K562 (cell line): ENCODE results near the gene HIVEP2. TPM values are rescaled to one million over a fixed set of nuclear protein-coding genes. Genes with fewer than 3 reads are reported as not detected.

Experiments
- ATAC-seq: fragments of 200-7000 bp; cut with Tn5 transposase; 3 replicates; pipeline ENCODE4 v1.9.1; 2020; ENCODE audit warnings: moderate library complexity
- BruUV-seq: library from RNA; stranded (reverse); fragments of 400-500 nt; replicated peaks from 2 replicates; lab custom pipeline; 2021; lab: Mats Ljungman, UMichigan
- CTCF ChIA-PET: fragments of 300-600 bp; formaldehyde crosslinking; extraction: SDS; loops from one replicate; lab custom pipeline; 2021; ENCODE audit warnings: low intra/inter-chr PET ratio; lab: Yijun Ruan, JAX
- POLR2A ChIA-PET: fragments of 300-600, 350-650 bp; sonication (Branson Sonifier 250); formaldehyde crosslinking; extraction: SDS; loops from one replicate; lab custom pipeline; 2021; ENCODE audit warnings: antibody characterized with exemption, inconsistent platforms; lab: Yijun Ruan, JAX
- DNase-seq, 4 experiments: peaks; one replicate each; pipeline versions ENCODE4 v3.0.0 to v3.0.0-alpha.2; 2011 to 2018; ENCODE audit warnings: low spot score in 3 of 4, mixed read lengths in 3 of 4; ENCODE audit errors: extremely low read depth in 1 of 4
- FAIRE-seq: peaks from 2 replicates; lab custom pipeline; 2011; peaks lifted over from hg19 to GRCh38; lab: Jason Lieb, UNC
- H2AFZ ChIP-seq: 2 replicates; pipeline ENCODE4 v1.6.0; 2011; ENCODE audit warnings: low read depth, low read length, control low read depth, inconsistent platforms
- H3K27ac ChIP-seq: fragments of 200-600 bp; 3 replicates; pipeline ENCODE4 v1.8.0; 2011; ENCODE audit warnings: low read depth, mild to moderate bottlenecking, control low read depth, inconsistent platforms, low read length, moderate library complexity, mixed read lengths; ENCODE audit errors: extremely low read depth
- H3K27me3 ChIP-seq, 2 experiments: fragments of 300-600 bp in 1 of 2; 2 replicates in 1 of 2; 3 replicates in 1 of 2; pipeline versions ENCODE4 v1.6.0 to v1.8.0; 2011; ENCODE audit warnings: inconsistent platforms in 2 of 2, low read length in 2 of 2, mild to moderate bottlenecking in 1 of 2, mixed read lengths in 1 of 2, moderate library complexity in 1 of 2; ENCODE audit not compliant: control insufficient read depth in 2 of 2, insufficient read depth in 2 of 2
- H3K36me3 ChIP-seq: fragments of 300-600 bp; 3 replicates; pipeline ENCODE4 v1.8.0; 2011; ENCODE audit warnings: mild to moderate bottlenecking, low read length, inconsistent platforms; ENCODE audit not compliant: control insufficient read depth, insufficient read depth
- H3K4me1 ChIP-seq, 2 experiments: fragments of 200-600 bp in 1 of 2; replicated peaks in 1 of 2; 2 replicates in 1 of 2; 3 replicates in 1 of 2; pipeline versions ENCODE4 v1.5.1 to v1.8.0; 2011; ENCODE audit warnings: inconsistent platforms in 2 of 2, low read length in 2 of 2, mild to moderate bottlenecking in 1 of 2, mixed read lengths in 1 of 2, moderate library complexity in 1 of 2; ENCODE audit not compliant: control insufficient read depth in 2 of 2, insufficient read depth in 2 of 2
- H3K4me2 ChIP-seq: 2 replicates; pipeline ENCODE4 v1.6.1; 2011; ENCODE audit warnings: low read length, control low read depth, inconsistent platforms, mixed read lengths; ENCODE audit not compliant: insufficient read depth
- H3K4me3 ChIP-seq: fragments of 200-600 bp; sonication (generic), shearing (Covaris generic); 2 replicates; pipeline ENCODE4 v1.5.1; 2016; ENCODE audit warnings: control low read depth, inconsistent platforms
- H3K79me2 ChIP-seq: fragments of 200-600 bp; 3 replicates; pipeline ENCODE4 v1.8.0; 2011; ENCODE audit warnings: low read length, inconsistent platforms; ENCODE audit not compliant: control insufficient read depth, insufficient read depth
- H3K9ac ChIP-seq, 2 experiments: 2 replicates each; pipeline versions ENCODE4 v1.6.0 to v1.6.1; 2011; ENCODE audit warnings: low read depth in 2 of 2, low read length in 2 of 2, control low read depth in 1 of 2, inconsistent platforms in 1 of 2, mild to moderate bottlenecking in 1 of 2, mixed read lengths in 1 of 2; ENCODE audit not compliant: insufficient read depth in 1 of 2
- H3K9me1 ChIP-seq: one replicate; pipeline ENCODE4 v1.6.0; 2011; ENCODE audit warnings: inconsistent platforms, mild to moderate bottlenecking, low read length, moderate library complexity; ENCODE audit not compliant: control insufficient read depth, insufficient read depth
- H3K9me3 ChIP-seq: replicated peaks from 2 replicates; pipeline ENCODE4 v1.5.1; 2011; ENCODE audit warnings: low read depth, low read length, inconsistent platforms; ENCODE audit not compliant: control insufficient read depth, insufficient read depth
- H4K20me1 ChIP-seq: replicated peaks from 2 replicates; pipeline ENCODE4 v1.6.1; 2011; ENCODE audit warnings: low read length, inconsistent platforms, mixed read lengths; ENCODE audit not compliant: control insufficient read depth, insufficient read depth
- ASH1L ChIP-seq: fragments of 450-650 bp; IDR thresholded peaks from 2 replicates; pipeline ENCODE4 v1.6.1; 2018; ENCODE audit warnings: borderline replicate concordance, mild to moderate bottlenecking, low read depth; ENCODE audit not compliant: partially characterized antibody
- CBX3 ChIP-seq, 2 experiments: IDR thresholded peaks; 1 replicate in 1 of 2; 2 replicates in 1 of 2; pipeline ENCODE4 v1.6.1; 2012; ENCODE audit warnings: inconsistent platforms in 2 of 2, low read length in 2 of 2, borderline replicate concordance in 1 of 2, control low read depth in 1 of 2
- CSDE1 ChIP-seq, 2 experiments: fragments of 450-650 bp; IDR thresholded peaks; 2 replicates each; pipeline ENCODE4 v1.6.1; 2016; ENCODE audit warnings: mild to moderate bottlenecking in 1 of 2
- ELF1 ChIP-seq: fragments of 200-800 bp; sonication (Bioruptor generic); IDR thresholded peaks from 2 replicates; pipeline ENCODE4 v1.6.1; 2016; ENCODE audit warnings: missing genetic modification characterization, missing compliant biosample characterization
- EP400 ChIP-seq: fragments of 450-650 bp; IDR thresholded peaks from 2 replicates; pipeline ENCODE4 v1.6.1; 2017; ENCODE audit warnings: antibody characterized with exemption, mild to moderate bottlenecking, moderate library complexity
- PRPF4 ChIP-seq: fragments of 200-400 bp; formaldehyde crosslinking; IDR thresholded peaks from one replicate; pipeline ENCODE4 v1.6.1; 2017; ENCODE audit warnings: low read length, low read depth, mild to moderate bottlenecking; ENCODE audit not compliant: insufficient read depth, poor library complexity, severe bottlenecking
- RBM25 ChIP-seq: fragments of 200-400 bp; formaldehyde crosslinking; IDR thresholded peaks from 2 replicates; pipeline ENCODE4 v1.6.1; 2018; ENCODE audit warnings: low read length, low read depth, moderate library complexity; ENCODE audit not compliant: severe bottlenecking
- RBM39 ChIP-seq: fragments of 200-400 bp; formaldehyde crosslinking; optimal IDR thresholded peaks from 2 replicates; pipeline ENCODE3; 2018; ENCODE audit warnings: low read depth, low read length
- RFX7 ChIP-seq: fragments of 250-450 bp; sonication (Bioruptor Pico); IDR thresholded peaks from 2 replicates; pipeline ENCODE4 v1.5.1; 2021; ENCODE audit warnings: mild to moderate bottlenecking
- SAFB ChIP-seq: fragments of 200-400 bp; formaldehyde crosslinking; IDR thresholded peaks from 2 replicates; pipeline ENCODE4 v1.6.1; 2017; ENCODE audit warnings: low read depth, low read length, borderline replicate concordance
- SPI1 ChIP-seq: IDR thresholded peaks from 2 replicates; pipeline ENCODE4 v1.6.1; 2011; ENCODE audit warnings: low read depth, low read length, control low read depth, borderline replicate concordance
- TAF7 ChIP-seq: fragments of 450-650 bp; IDR thresholded peaks from 2 replicates; pipeline ENCODE4 v1.6.1; 2016; ENCODE audit warnings: missing genetic modification characterization, missing compliant biosample characterization
- TOE1 ChIP-seq, 2 experiments: fragments of 450-650 bp in 1 of 2; sonication (generic) in 1 of 2; formaldehyde crosslinking in 1 of 2; IDR thresholded peaks; 2 replicates each; pipeline versions ENCODE4 v1.7.1 to v1.8.0; 2016 to 2022; ENCODE audit warnings: borderline replicate concordance in 2 of 2, mild to moderate bottlenecking in 2 of 2, antibody characterized with exemption in 1 of 2, inconsistent platforms in 1 of 2, low read depth in 1 of 2, missing genetic modification reagents in 1 of 2, moderate library complexity in 1 of 2
- ZC3H8 ChIP-seq: fragments of 450-650 bp; IDR thresholded peaks from 2 replicates; pipeline ENCODE4 v1.6.1; 2017
- ZNF143 ChIP-seq: sonication (generic); formaldehyde crosslinking; IDR thresholded peaks from 2 replicates; pipeline ENCODE4 v1.9.0; 2022; ENCODE audit warnings: mild to moderate bottlenecking, missing genetic modification reagents
- ZNF282 ChIP-seq: sonication (generic); formaldehyde crosslinking; IDR thresholded peaks from 2 replicates; pipeline ENCODE4 v1.8.1; 2023; ENCODE audit warnings: missing genetic modification reagents
- ZNF311 ChIP-seq: fragments of 250-450 bp; sonication (Bioruptor Pico); IDR thresholded peaks from 2 replicates; pipeline ENCODE4 v1.4.0; 2020; ENCODE audit warnings: mild to moderate bottlenecking, moderate library complexity
- ZNF395 ChIP-seq: fragments of 200-800 bp; sonication (Bioruptor generic); IDR thresholded peaks from 2 replicates; pipeline ENCODE4 v1.6.1; 2017; ENCODE audit warnings: missing genetic modification characterization, missing compliant biosample characterization
- ZNF77 ChIP-seq: fragments of 250-450 bp; sonication (Bioruptor Pico); IDR thresholded peaks from 2 replicates; pipeline ENCODE4 v1.5.0; 2020
- WGBS: fragments of 100-300 bp; shearing (Covaris generic); methylation state at CpG from one replicate; pipeline ENCODE4 v1.1.6; 2016; ENCODE audit warnings: low coverage, mixed read lengths; ENCODE audit not compliant: insufficient coverage; ENCODE audit errors: missing lambda C conversion rate; 5-methylcytosine and 5-hydroxymethylcytosine counted together
- in situ Hi-C: fragments of 300-500 bp; cut with MboI; formaldehyde crosslinking; loops from 4 replicates; pipeline ENCODE4 v1.15.0; 2018; ENCODE audit warnings: inconsistent platforms, mixed read lengths
- intact Hi-C: fragments of 100-400 bp; cut with micrococcal nuclease; formaldehyde crosslinking; loops from 2 replicates; pipeline ENCODE4 v1.14.2; 2022
- polyA plus RNA-seq, 8 experiments: library from polyadenylated mRNA; depleted of rRNA in 4 of 8; stranded (reverse) in 5 of 8; unstranded in 3 of 8; fragments of >200 nt; fragmentation: Nextera tagmentation in 2 of 8; fragmentation: Illumina TruSeq in 1 of 8; extraction: Ambion mirVana in 2 of 8; extraction: Trizol in 1 of 8; gene quantifications; 2 replicates each; pipeline versions ENCODE4 v1.2.1 to v1.2.3, GENCODE V29; 2011 to 2014; ENCODE audit warnings: inconsistent platforms in 1 of 8, missing spikeins in 1 of 8
- total RNA-seq, 7 experiments: library from RNA; depleted of rRNA in 6 of 7; stranded (reverse); fragments of >200 nt in 6 of 7; fragmentation: Illumina TruSeq in 2 of 7; extraction: Trizol in 2 of 7; gene quantifications; 2 replicates each; pipeline versions ENCODE4 v1.2.1 to v1.2.3, GENCODE V29; 2011 to 2021; ENCODE audit warnings: low replicate concordance in 1 of 7

Gene HIVEP2
- total and polyA plus RNA-seq, 9 of the 15 experiments (the other 6 are each of a cell fraction or from before 2014, with no cell fraction given), result under 0.01 to 1.2 (median 0.31) TPM

GRCh38 chr6:142881290-142881689 lies 63.7 kb downstream of the HIVEP2 start (continued):
- TF ChIP-seq ASH1L (no peak), TOE1 (IDR thresholded peaks at IDR 0.05; ENCODE audit: borderline replicate concordance) (no peak), TOE1 (CRISPR knock-in tag; IDR thresholded peaks at IDR 0.05; ENCODE audit: borderline replicate concordance, low read depth) (no peak), ZC3H8 (no peak), ZNF77 (CRISPR knock-in tag) (no peak)

- Histone ChIP-seq H3K4me1 (no peaks in the 10 kb centered on the region), H2AFZ (no peak overlapping the region), H3K9me3 (no peaks in the 10 kb centered on the region), H3K27ac (no peak overlapping the region), H3K9ac (no peak overlapping the region), H3K36me3 (no peaks in the 10 kb centered on the region), H3K4me2 (no peak overlapping the region), H3K4me3 (no peak overlapping the region), H4K20me1 (no peaks in the 10 kb centered on the region), H3K27me3 (peaks cover 3 to 8% of the 10 kb centered on the region in 2 experiments; a peak in 2 of 5 replicates), H3K79me2 (no peaks in the 10 kb centered on the region), H3K9me1 (no peaks in the 10 kb centered on the region)
- FAIRE-seq (no peak), DNase-seq (no peak), ATAC-seq (no peak)
- POLR2A ChIA-PET, result no interaction called here
- intact Hi-C loops, result no loop called here
- BruUV-seq, result no TSS peak
- CTCF ChIA-PET, result no interaction called here
- TF ChIP-seq ZNF143 (no peak), ZNF395 (no peak), SAFB (no peak), RFX7 (CRISPR knock-in tag) (no peak), CSDE1 (IDR thresholded peaks at IDR 0.05) (no peak), CBX3 (IDR thresholded peaks at IDR 0.05; ENCODE audit: borderline replicate concordance in 1 of 2, low read length in 2 of 2) (no peak), EP400 (no peak), ZNF311 (no peak), ELF1 (tag) (no peak), SPI1 (no peak), RBM39 (no peak), RBM25 (no peak), PRPF4 (no peak), TAF7 (tag) (no peak), ZNF282 (CRISPR knock-in tag) (no peak)
- WGBS, result 0% methylated on average over 2 of the region's 2 CpGs
- in situ Hi-C loops, result no loop called here
Observed at GRCh38 chr6:142880201-142880600, 64.8 kb downstream of the HIVEP2 start.
